ENCODE results near the gene GNG3. TPM values are rescaled to one million over a fixed set of nuclear protein-coding genes. Genes with fewer than 3 reads are reported as not detected.
"Not testable (repeated sequence)": the region's sequence is repeated elsewhere in the genome, so short reads cannot be mapped to it uniquely, and the experiment has no call there.

GNG3 gene
- total RNA-seq, 2 experiments from 2014 or later, result not detected

DNA sequence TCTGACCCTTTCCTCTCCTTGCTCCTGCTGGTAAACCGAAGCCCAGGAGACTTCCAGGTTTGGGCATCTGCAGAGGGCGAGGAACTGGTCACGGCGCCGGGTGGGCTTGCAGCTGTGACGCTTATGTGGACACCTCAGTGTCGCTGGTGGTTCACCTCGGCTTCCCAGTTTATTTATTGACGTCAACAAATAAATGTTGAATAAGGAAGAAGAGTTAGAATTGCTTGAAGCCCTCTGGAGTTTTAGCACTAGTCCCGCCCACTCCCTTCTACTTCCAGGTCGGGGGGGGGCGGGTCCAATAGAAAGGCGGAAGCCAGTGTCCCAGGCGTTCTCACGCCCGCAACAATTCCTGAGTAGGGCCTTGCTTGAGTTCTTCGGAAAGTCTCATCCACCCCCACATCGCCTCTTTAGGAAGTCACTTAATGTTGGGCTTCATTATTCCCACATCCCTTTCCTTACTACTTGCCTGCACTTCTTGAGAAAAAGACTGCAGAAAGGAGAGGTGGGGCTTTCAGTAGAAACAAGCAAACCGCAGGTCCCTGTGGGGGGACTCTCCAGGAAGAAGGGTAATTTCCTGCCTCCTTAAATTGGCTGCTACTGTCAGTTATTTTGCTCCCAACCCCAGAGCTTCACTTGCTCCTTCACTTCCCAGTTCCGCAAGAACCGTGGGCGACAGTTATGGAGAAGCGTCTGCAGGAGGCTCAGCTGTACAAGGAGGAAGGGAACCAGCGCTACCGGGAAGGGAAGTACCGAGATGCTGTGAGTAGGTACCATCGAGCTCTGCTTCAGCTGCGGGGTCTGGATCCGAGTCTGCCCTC is 20.9 kb downstream of the GNG3 start, which contains the start of gene TTC9C:
Gene TTC9C (plus strand): TSS at position 316 of the 818 bp plus-strand sequence. CDS start 363 bp downstream, at position 679.
- peak; percentile 40 for ATAC-seq
- Mint-ChIP-seq H3K4me1 (peaks cover 49% of the 10 kb centered on the region), H3K4me3 (peak within 1 kb of the TSS; percentile 94), H3K27ac (peak within 1 kb of the TSS; percentile 98), H3K9me3 (ENCODE audit: low read depth) (no peaks in the 10 kb centered on the region), H3K36me3 (peaks cover 50% of the 10 kb centered on the region), H3K27me3 (no peaks in the 10 kb centered on the region)
- DNase-seq, result peak; percentile 90
- CTCF ChIA-PET, result interaction anchor here (0.8 to 2.3 kb wide), 12 partner anchors 9 to 153 kb away, joined by 3 to 7 read pairs (median 4); partner anchors contain the start of genes B3GAT3, POLR2G, SLC3A2 and TUT1

DNA sequence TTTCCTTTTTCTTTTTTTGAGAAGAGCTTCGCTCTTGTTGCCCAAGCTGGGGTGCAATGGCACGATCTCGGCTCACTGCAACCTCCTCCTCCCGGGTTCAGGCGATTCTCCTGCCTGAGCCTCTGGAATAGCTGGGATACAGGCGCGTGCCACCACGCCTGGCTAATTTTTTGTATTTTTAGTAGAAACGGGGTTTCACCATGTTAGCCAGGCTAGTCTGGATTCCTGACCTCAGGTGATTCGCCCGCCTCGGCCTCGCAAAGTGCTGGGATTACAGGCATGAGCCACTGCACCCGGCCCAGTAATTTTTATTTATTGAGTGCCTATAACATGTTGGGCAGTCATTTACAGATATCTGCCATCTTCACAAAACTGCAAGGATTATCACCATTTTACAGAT is 22.6 kb downstream of the GNG3 start:
- not testable (repeated sequence) for H3K27me3 Mint-ChIP-seq; DNase-seq; H3K9me3 Mint-ChIP-seq (ENCODE audit: low read depth); H3K27ac Mint-ChIP-seq; ATAC-seq
- peaks cover 35% of the 10 kb centered on the region for H3K36me3 Mint-ChIP-seq
- CTCF ChIA-PET, result interaction anchor here (0.7 to 3.6 kb wide), 9 partner anchors 11 to 151 kb away, joined by 3 to 16 read pairs (median 6); partner anchors contain the start of genes NXF1, SLC3A2, TAF6L and TMEM179B
- H3K4me3 Mint-ChIP-seq, result peak overlapping the region; percentile 94
- H3K4me1 Mint-ChIP-seq, result peaks cover 34% of the 10 kb centered on the region

DNA sequence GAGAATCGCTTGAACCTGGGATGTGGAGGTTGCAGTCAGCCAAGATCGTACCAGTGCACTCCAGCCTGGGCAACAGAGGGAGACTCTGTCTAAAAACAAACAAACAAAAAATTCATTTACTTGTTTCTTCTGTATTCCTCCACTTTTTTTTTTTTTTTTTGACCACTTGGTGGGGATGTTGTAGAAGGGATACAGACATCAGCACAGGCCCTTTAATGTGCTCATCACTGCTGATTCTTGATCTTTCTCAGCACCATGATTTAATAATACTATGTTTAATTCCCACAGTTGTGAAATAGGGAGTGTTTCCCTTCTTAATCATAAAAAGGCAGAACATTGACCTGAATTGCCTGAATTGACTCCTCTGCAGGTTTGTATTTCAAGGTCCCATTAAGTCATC is 25.4 kb downstream of the GNG3 start:
- ATAC-seq, result no peak
- H3K27ac Mint-ChIP-seq, result no peak overlapping the region
- H3K4me3 Mint-ChIP-seq, result no peak overlapping the region
- DNase-seq, result no peak
- CTCF ChIA-PET, result interaction anchor here (2.4 to 3.6 kb wide), 2 partner anchors 22 to 29 kb away, joined by 11 to 16 read pairs; partner anchors contain the start of genes POLR2G and ZBTB3
- peaks cover 22% of the 10 kb centered on the region for H3K36me3 Mint-ChIP-seq
- no peaks in the 10 kb centered on the region for H3K27me3 Mint-ChIP-seq
- no peaks in the 10 kb centered on the region for H3K9me3 Mint-ChIP-seq (ENCODE audit: low read depth)
- peaks cover 30% of the 10 kb centered on the region for H3K4me1 Mint-ChIP-seq

DNA sequence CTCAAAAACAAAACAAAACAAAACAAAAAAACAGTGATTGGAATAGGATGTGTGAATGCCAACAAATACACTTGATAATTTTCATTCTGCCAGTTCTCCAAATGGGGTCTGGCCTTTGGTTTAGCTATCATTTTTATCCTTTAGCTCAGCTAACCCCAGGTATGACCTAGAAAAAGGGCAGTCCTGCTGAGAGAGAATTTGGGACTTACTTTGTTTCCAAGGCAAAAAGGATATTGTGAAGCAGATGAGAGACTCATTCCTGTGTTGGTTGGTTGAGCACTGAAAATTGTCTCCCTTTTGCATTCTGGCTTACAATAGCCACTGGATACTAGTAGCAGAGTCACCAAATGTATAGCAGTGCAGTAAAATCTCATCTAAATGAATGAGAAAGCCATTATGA is 29.7 kb downstream of the GNG3 start:
- CTCF ChIA-PET, result interaction anchor here (1.0 to 2.1 kb wide), 3 partner anchors 9 to 24 kb away, joined by 3 to 5 read pairs (median 5); partner anchors contain the start of genes POLR2G and TTC9C
- Mint-ChIP-seq H3K4me1 (peaks cover 9% of the 10 kb centered on the region), H3K27ac (no peak overlapping the region), H3K36me3 (peaks cover 31% of the 10 kb centered on the region), H3K4me3 (no peak overlapping the region), H3K9me3 (ENCODE audit: low read depth) (no peaks in the 10 kb centered on the region), H3K27me3 (no peaks in the 10 kb centered on the region)
- DNase-seq (no peak), ATAC-seq (no peak)

DNA sequence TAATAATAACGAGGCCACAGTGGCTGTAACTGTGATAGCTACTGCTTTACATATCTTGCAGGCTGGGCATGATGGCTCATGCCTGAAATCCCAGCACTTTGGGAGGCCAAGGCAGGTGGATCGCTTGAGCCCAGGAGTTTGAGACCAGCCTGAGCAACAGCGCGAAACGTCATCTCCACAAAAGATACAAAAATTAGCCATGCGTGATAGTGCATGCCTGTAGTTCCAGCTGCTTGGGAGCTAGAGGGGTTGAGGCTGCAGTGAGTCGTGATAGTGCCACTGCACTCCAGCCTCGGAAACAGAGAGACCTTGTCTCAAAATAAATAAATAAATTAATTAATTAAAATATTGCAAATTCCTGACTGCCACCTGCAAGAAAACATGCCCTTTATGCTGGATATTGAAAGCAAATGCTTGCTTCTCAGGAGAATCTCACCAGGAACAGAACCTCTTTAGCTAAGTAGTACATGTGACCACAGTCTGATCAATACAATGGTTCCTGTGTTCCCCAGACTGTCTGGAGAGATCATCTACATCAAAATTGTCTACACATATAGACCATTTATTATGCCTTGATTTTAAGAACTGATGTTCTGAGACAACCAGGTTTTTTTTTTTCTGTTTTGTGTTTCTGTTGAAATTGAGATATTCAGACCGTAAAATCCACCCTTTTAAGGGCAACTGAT is 40.1 kb downstream of the GNG3 start:
- no peak overlapping the region for H3K4me3 Mint-ChIP-seq
- ATAC-seq (no peak), DNase-seq (no peak)
- no peaks in the 10 kb centered on the region for H3K9me3 Mint-ChIP-seq (ENCODE audit: low read depth)
- H3K27me3 Mint-ChIP-seq, result no peaks in the 10 kb centered on the region
- H3K4me1 Mint-ChIP-seq, result peaks cover 22% of the 10 kb centered on the region
- CTCF ChIA-PET, result interaction anchor here (0.6 to 1.5 kb wide), 7 partner anchors 11 to 155 kb away, joined by 3 to 4 read pairs (median 3); partner anchors contain the start of gene POLR2G
- peaks cover 2% of the 10 kb centered on the region for H3K36me3 Mint-ChIP-seq
- no peak overlapping the region for H3K27ac Mint-ChIP-seq

DNA sequence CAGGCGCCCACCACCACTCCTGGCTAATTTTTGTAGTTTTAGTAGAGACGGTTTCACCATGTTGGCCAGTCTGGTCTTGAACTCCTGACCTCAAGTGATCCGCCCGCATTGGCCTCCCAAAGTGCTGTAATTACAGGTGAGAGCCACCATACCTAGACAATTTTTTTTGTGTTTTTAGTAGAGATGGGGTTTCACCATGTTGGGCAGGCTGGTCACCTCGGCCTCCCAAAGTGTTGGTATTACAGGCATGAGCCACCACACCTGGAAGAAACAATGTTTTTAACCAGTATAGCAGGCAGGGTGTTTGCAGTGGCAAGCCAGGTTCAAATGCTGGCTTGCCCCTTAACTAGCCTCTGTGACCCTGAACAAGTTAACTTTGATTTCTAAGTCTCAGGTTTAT is 42.5 kb downstream of the GNG3 start:
- H3K27ac Mint-ChIP-seq; H3K4me3 Mint-ChIP-seq; DNase-seq; H3K27me3 Mint-ChIP-seq; H3K9me3 Mint-ChIP-seq (ENCODE audit: low read depth); H3K36me3 Mint-ChIP-seq; ATAC-seq: not testable (repeated sequence)
- peaks cover 40% of the 10 kb centered on the region for H3K4me1 Mint-ChIP-seq
- CTCF ChIA-PET, result interaction anchor here (1.8 to 4.9 kb wide), 2 partner anchors 12 to 37 kb away, joined by 5 to 43 read pairs; partner anchors contain the start of genes POLR2G and TMEM179B

DNA sequence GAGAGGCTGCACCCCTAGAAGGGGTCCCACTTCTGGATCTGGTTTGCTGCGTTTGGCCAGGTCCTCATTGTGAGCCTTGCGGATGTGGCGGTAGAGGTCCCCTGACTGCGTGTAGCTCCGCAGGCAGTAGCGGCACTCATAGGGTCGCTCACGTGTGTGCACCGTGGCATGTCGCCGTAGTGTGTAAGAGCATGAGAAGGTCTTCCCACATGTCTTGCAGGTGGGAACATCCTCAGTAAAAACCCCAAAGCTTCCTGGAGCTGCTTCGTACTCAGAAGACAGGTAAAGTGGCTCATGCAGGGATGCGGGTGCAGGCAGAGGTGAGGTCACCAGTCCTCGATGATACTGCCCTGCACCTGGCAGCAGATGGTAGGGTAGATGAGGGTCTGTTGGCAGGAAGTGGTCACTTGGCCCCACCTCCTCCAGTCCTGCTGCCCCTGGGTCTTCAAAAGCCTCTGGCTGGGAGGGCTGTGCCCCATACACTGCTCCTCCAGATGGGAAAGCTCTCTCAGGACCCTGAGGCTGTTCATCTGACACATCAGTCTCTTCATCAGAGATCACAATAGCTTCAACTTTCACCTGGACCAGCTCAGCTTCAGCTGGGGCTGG is 44.8 kb downstream of the GNG3 start:
- no peaks in the 10 kb centered on the region for H3K9me3 Mint-ChIP-seq (ENCODE audit: low read depth)
- ATAC-seq (no peak), DNase-seq (no peak)
- H3K4me1 Mint-ChIP-seq, result peaks cover 40% of the 10 kb centered on the region
- H3K36me3 Mint-ChIP-seq, result peaks cover 2% of the 10 kb centered on the region
- CTCF ChIA-PET, result interaction anchor here (1.2 to 8.2 kb wide), 9 partner anchors 12 to 128 kb away, joined by 3 to 45 read pairs (median 6); partner anchors contain the start of genes C11orf98, CSKMT, SLC3A2 and TAF6L
- H3K27me3 Mint-ChIP-seq, result no peaks in the 10 kb centered on the region
- H3K4me3 Mint-ChIP-seq, result no peak overlapping the region
- H3K27ac Mint-ChIP-seq, result peak overlapping the region; percentile 24

DNA sequence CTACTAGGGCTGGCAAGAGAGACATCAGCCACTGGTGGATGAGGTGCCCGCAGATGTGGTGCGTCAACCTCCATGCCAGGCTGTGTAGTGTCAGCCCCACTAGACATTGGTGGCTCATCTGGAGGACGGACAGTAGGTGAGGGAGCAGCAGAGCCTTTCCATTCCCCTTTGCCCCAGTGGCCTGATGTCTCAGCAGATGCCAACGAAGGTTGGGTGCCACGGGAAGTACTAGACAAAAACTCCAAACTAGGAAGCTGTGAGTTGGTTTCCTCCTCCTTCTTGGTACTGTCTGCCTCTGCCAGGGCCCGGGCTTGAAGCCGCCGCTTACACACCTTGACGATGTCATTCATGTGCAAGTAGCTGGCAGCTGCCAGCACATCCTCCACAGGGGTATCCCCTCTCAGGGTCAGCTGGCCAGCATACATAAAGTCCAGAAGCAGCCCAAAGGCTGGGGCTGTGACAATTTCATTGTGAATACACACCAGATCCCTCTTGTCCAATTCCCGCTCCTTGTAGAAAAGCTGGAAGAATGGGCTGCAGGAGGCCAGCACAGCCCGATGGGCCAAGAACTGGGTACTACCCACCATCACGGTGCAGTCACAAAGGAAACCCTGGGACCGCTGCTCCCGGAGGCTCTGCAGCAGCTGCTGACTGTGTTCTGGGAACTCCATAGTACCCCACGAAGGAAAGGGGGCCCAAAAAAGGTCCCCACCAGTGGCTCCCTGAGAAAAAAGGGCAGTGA is 45.7 kb downstream of the GNG3 start:
- no peak for DNase-seq
- H3K9me3 Mint-ChIP-seq (ENCODE audit: low read depth), result no peaks in the 10 kb centered on the region
- peak overlapping the region; percentile 99 for H3K4me3 Mint-ChIP-seq
- CTCF ChIA-PET, result interaction anchor here (0.8 to 8.2 kb wide), 18 partner anchors 9 to 329 kb away, joined by 3 to 45 read pairs (median 6); partner anchors contain the start of genes BSCL2, C11orf98, CSKMT and GNG3
- H3K27ac Mint-ChIP-seq, result peak overlapping the region; percentile 99
- ATAC-seq, result no peak
- H3K36me3 Mint-ChIP-seq, result peaks cover 2% of the 10 kb centered on the region
- H3K27me3 Mint-ChIP-seq, result no peaks in the 10 kb centered on the region
- peaks cover 37% of the 10 kb centered on the region for H3K4me1 Mint-ChIP-seq

DNA sequence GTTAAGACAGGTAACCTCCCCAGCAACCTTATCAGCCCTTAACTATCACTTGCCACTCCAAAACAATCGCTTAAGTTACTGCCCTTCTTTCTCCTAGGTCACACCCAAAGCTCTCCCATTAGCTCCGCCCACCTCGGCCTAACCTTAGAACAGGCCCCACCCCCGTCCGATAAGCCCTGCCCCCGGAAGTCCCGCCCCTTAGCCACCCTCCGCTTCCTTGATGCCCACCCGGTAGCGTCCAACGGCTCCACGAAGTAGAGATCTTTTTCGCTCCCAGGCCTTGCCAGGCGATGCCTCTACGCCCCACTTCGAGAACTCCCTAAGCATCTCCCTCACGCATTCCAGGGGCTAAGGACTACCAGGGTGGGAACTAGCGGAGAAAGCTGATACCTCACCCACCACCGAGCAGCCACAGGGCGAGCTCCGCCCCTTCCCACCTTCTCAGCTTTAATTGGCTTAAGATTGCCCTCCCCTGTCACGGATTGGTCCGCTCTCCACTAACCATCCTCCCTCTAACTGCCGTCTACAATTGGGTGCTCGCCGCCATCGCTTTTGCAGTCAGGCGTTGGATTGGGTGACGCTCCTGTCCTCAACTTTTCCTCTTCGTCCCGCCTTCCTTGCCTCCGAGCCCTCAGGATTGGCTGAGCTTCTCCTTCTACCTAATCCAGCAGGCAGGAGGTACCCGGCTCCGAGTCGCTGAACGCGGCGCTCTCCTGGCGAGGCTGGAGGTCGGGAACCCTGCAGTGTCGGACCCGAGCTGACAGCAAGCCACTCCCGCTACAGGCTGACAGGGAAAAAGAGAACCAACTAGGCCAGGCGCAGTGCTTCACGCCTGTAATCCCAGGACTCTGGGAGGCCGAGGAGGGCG is 46.5 kb downstream of the GNG3 start, which contains the start of gene ZBTB3:
Gene ZBTB3 (minus strand): TSS at position 425 of the 868 bp plus-strand sequence. CDS start 496 bp downstream, outside the sequence.
- ATAC-seq, result peak; percentile 98
- peak; percentile 99 for DNase-seq
- peak within 1 kb of the TSS; percentile 99 for H3K27ac Mint-ChIP-seq
- H3K9me3 Mint-ChIP-seq (ENCODE audit: low read depth), result no peaks in the 10 kb centered on the region
- H3K4me3 Mint-ChIP-seq, result peak within 1 kb of the TSS; percentile 99
- CTCF ChIA-PET, result interaction anchor here (0.7 to 8.2 kb wide), 20 partner anchors 8 to 329 kb away, joined by 3 to 45 read pairs (median 5); partner anchors contain the start of genes BSCL2, C11orf98, CSKMT and GNG3
- peaks cover 2% of the 10 kb centered on the region for H3K36me3 Mint-ChIP-seq
- H3K4me1 Mint-ChIP-seq, result peaks cover 34% of the 10 kb centered on the region
- no peaks in the 10 kb centered on the region for H3K27me3 Mint-ChIP-seq

DNA sequence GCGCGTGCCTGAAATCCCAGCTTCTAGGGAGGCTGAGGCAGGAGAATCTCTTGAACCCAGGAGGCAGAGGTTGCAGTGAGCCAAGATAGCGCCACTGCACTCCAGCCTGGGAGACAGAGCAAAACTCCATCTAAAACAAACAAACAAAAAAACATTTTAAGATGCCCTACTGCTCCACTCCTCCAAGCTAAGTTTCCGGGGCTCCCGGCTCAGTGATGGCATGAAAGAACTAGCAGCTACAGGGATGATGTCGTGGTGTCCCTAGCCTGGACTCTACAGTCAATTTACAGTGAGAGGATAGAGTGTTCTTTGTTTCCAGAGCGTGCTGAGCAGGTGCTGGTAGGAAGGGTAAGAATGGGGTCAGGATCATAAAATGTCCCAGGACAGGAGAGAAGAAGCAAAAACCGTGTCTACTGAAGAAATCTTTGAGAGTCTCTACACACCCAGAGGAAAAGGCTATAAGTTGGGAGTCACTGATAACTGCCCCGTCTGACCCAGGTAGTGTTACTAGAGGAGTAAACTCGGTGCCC is 47.7 kb downstream of the GNG3 start:
- Mint-ChIP-seq H3K4me3 (peak overlapping the region; percentile 99), H3K4me1 (peaks cover 24% of the 10 kb centered on the region), H3K9me3 (ENCODE audit: low read depth) (no peaks in the 10 kb centered on the region), H3K36me3 (peaks cover 2% of the 10 kb centered on the region), H3K27ac (peak overlapping the region; percentile 2), H3K27me3 (no peaks in the 10 kb centered on the region)
- CTCF ChIA-PET, result interaction anchor here (1.1 to 8.2 kb wide), 4 partner anchors 13 to 33 kb away, joined by 3 to 45 read pairs (median 11); partner anchors contain the start of gene TAF6L
- no peak for DNase-seq
- ATAC-seq, result no peak
